Endothelial cell of umbilical vein (primary cell): ENCODE results near the gene CLIC4. TPM values are rescaled to one million over a fixed set of nuclear protein-coding genes. Genes with fewer than 3 reads are reported as not detected.

Source experiments
- BruUV-seq: library from RNA; stranded (reverse); fragments of 400-500 nt; replicated peaks from 2 replicates; lab custom pipeline; 2021; lab: Mats Ljungman, UMichigan
- CTCF ChIA-PET: fragments of 300-600, 350-600 bp; sonication (Branson Sonifier 250); formaldehyde crosslinking; loops from one replicate; lab custom pipeline; 2021; ENCODE audit warnings: antibody characterized with exemption, inconsistent platforms; lab: Charles Lee
- POLR2A ChIA-PET: fragments of 300-600, 350-600 bp; sonication (Branson Sonifier 250); formaldehyde crosslinking; loops from one replicate; lab custom pipeline; 2021; ENCODE audit warnings: antibody characterized with exemption, inconsistent platforms; lab: Charles Lee
- DNase-seq: peaks from one replicate; pipeline ENCODE4 v3.0.0-alpha.2; 2011; ENCODE audit warnings: low read depth, low spot score
- FAIRE-seq: peaks from 2 replicates; lab custom pipeline; 2011; peaks lifted over from hg19 to GRCh38; lab: Jason Lieb, UNC
- H2AFZ ChIP-seq: 2 replicates; pipeline ENCODE4 v1.6.0; 2012; ENCODE audit warnings: low read depth, low read length, control low read depth, inconsistent platforms
- H3K27ac ChIP-seq: 2 replicates; pipeline ENCODE4 v1.5.1; 2011; ENCODE audit warnings: low read depth, mild to moderate bottlenecking, control low read depth, low read length, moderate library complexity; ENCODE audit not compliant: insufficient read depth
- H3K27me3 ChIP-seq, 2 experiments: 2 replicates each; pipeline versions ENCODE4 v1.6.0 to v1.6.1; 2011; ENCODE audit warnings: low read length in 2 of 2, mixed read lengths in 1 of 2; ENCODE audit not compliant: control insufficient read depth in 2 of 2, insufficient read depth in 2 of 2
- H3K36me3 ChIP-seq, 2 experiments: 2 replicates in 1 of 2; 3 replicates in 1 of 2; pipeline ENCODE4 v1.5.1; 2011; ENCODE audit warnings: low read length in 2 of 2, mild to moderate bottlenecking in 1 of 2, moderate library complexity in 1 of 2; ENCODE audit not compliant: control insufficient read depth in 2 of 2, insufficient read depth in 2 of 2; ENCODE audit errors: extremely low read depth in 1 of 2
- H3K4me1 ChIP-seq: 3 replicates; pipeline ENCODE4 v1.5.1; 2011; ENCODE audit warnings: mild to moderate bottlenecking, low read length; ENCODE audit not compliant: control insufficient read depth, insufficient read depth; ENCODE audit errors: extremely low read depth
- H3K4me2 ChIP-seq: 2 replicates; pipeline ENCODE4 v1.6.1; 2011; ENCODE audit warnings: low read length, control low read depth, mixed read lengths; ENCODE audit not compliant: insufficient read depth
- H3K4me3 ChIP-seq, 3 experiments: fragments of 200-600 bp in 1 of 3; sonication (generic), shearing (Covaris generic) in 1 of 3; replicated peaks in 1 of 3; 2 replicates each; pipeline ENCODE4 v1.5.1; 2011 to 2016; ENCODE audit warnings: control low read depth in 3 of 3, low read length in 3 of 3, mild to moderate bottlenecking in 2 of 3, inconsistent platforms in 1 of 3, low read depth in 1 of 3, moderate library complexity in 1 of 3; ENCODE audit not compliant: insufficient read depth in 1 of 3
- H3K79me2 ChIP-seq: 2 replicates; pipeline ENCODE4 v1.6.0; 2012; ENCODE audit warnings: low read length, inconsistent platforms; ENCODE audit not compliant: control insufficient read depth, insufficient read depth
- H3K9ac ChIP-seq: replicated peaks from 2 replicates; pipeline ENCODE3; 2011; ENCODE audit warnings: low read length, control low read depth; ENCODE audit not compliant: insufficient read depth; ENCODE audit errors: extremely low read depth
- H3K9me1 ChIP-seq: replicated peaks from 3 replicates; pipeline ENCODE4 v1.6.0; 2011; ENCODE audit warnings: mild to moderate bottlenecking, low read length; ENCODE audit not compliant: control insufficient read depth, insufficient read depth; ENCODE audit errors: extremely low read depth
- H3K9me3 ChIP-seq: replicated peaks from 2 replicates; pipeline ENCODE4 v1.5.1; 2012; ENCODE audit warnings: low read length, inconsistent platforms; ENCODE audit not compliant: control insufficient read depth, insufficient read depth
- H4K20me1 ChIP-seq: replicated peaks from 2 replicates; pipeline ENCODE3; 2011; ENCODE audit warnings: mild to moderate bottlenecking, low read length; ENCODE audit not compliant: control insufficient read depth, insufficient read depth; ENCODE audit errors: extremely low read depth
- GATA2 ChIP-seq: IDR thresholded peaks from 2 replicates; pipeline ENCODE4 v1.7.0; 2011; ENCODE audit warnings: low read depth, mild to moderate bottlenecking, moderate library complexity, mixed read lengths, low read length; ENCODE audit not compliant: insufficient read length, insufficient read depth
- MYC ChIP-seq: IDR thresholded peaks from one replicate; pipeline ENCODE4 v1.6.1; 2011; ENCODE audit warnings: mild to moderate bottlenecking, low read depth, low read length
- dilution Hi-C: fragments of 300-500 bp; cut with MboI; formaldehyde crosslinking; loops from one replicate; pipeline ENCODE4 v1.15.0; 2019; ENCODE audit warnings: low sequenced_read_pairs; ENCODE audit not compliant: extremely low pct_ligation_motif_present
- intact Hi-C: fragments of 100-400 bp; cut with micrococcal nuclease; formaldehyde crosslinking; loops from one replicate; pipeline ENCODE4 v1.10.0; 2022
- polyA plus RNA-seq, 4 experiments: library from polyadenylated mRNA; depleted of rRNA in 3 of 4; stranded (reverse) in 3 of 4; unstranded in 1 of 4; fragments of >200 nt; gene quantifications; 2 replicates each; pipeline versions ENCODE4 v1.2.1 to v1.2.3, GENCODE V29; 2011 to 2012; ENCODE audit warnings: missing spikeins in 1 of 4
- small RNA-seq: library from RNA; depleted of rRNA; stranded (forward); fragments of <200 nt; gene quantifications from one replicate; pipeline ENCODE3, GENCODE V24; 2012; ENCODE audit warnings: low replicate concordance, low read depth; ENCODE audit not compliant: insufficient read depth, insufficient read length
- total RNA-seq: library from RNA; stranded (reverse); gene quantifications from 2 replicates; pipeline ENCODE4 v1.2.3, GENCODE V29; 2021
- TF ChIP-seq, protein P1 (sequence below): IDR thresholded peaks from 2 replicates; pipeline ENCODE4 v1.6.1; 2011; ENCODE audit not compliant: insufficient read depth, insufficient read length

The CLIC4 gene
- total and polyA plus RNA-seq, 2 donors (not counting 3 experiments of a cell fraction or from before 2014, with no cell fraction given): 97.5 to 330 TPM

GRCh38 chr1:24893431-24893830, 148.2 kb downstream of the CLIC4 start:
- Histone ChIP-seq H3K9me1 (no peaks in the 10 kb centered on the region), H4K20me1 (no peaks in the 10 kb centered on the region), H3K4me1 (no peaks in the 10 kb centered on the region), H3K27ac (no peak overlapping the region), H3K36me3 (no peaks in the 10 kb centered on the region), H3K9ac (no peak overlapping the region), H3K9me3 (no peaks in the 10 kb centered on the region), H3K4me2 (no peak overlapping the region), H2AFZ (no peak overlapping the region), H3K27me3 (peaks cover 0 to 2% of the 10 kb centered on the region in 2 experiments), H3K4me3 (no peak overlapping the region), H3K79me2 (no peaks in the 10 kb centered on the region)
- FAIRE-seq (no peak), DNase-seq (no peak)
- CTCF ChIA-PET: interaction anchor here (1.1 kb wide), 1 partner anchor 16 kb away, joined by 3 read pairs; no protein-coding TSS in a partner anchor
- intact Hi-C loops: no loop called here
- no TSS peak for BruUV-seq
- POLR2A ChIA-PET: no interaction called here
- dilution Hi-C loops: no loop called here
- TF ChIP-seq MYC (no peak), GATA2 (no peak)
- TF ChIP-seq, protein P1, sequence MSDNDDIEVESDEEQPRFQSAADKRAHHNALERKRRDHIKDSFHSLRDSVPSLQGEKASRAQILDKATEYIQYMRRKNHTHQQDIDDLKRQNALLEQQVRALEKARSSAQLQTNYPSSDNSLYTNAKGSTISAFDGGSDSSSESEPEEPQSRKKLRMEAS: no peak

Small RNA genes lying within 50 kb of the gene (small RNA-seq; reads per million reads assigned to genes)
- not detected for gene RNU6-1208P

Other genes with a start within 250 kb of the CLIC4 start
- gene RCAN3, start 242.6 kb upstream of the CLIC4 start, total RNA-seq: 2.7 and 5.1 TPM in 2 replicates
- gene RCAN3, start 242.6 kb upstream of the CLIC4 start, polyA plus RNA-seq: 0.76 and 0.99 TPM in 2 replicates
- not detected in 2 replicates for gene NCMAP, start 189.4 kb upstream of the CLIC4 start, total RNA-seq
- gene NCMAP, start 189.4 kb upstream of the CLIC4 start, polyA plus RNA-seq: not detected in 2 replicates
- gene SRRM1, start 102.1 kb upstream of the CLIC4 start, total RNA-seq: 157 and 163 TPM in 2 replicates
- gene SRRM1, start 102.1 kb upstream of the CLIC4 start, polyA plus RNA-seq: 30.9 and 39.7 TPM in 2 replicates
- gene RUNX3, start 184.8 kb downstream of the CLIC4 start, total RNA-seq: not detected in 2 replicates
- gene RUNX3, start 184.8 kb downstream of the CLIC4 start, polyA plus RNA-seq: not detected in 2 replicates